ENCODE measurements around the gene C4orf50.

The C4orf50 gene

GRCh38 chr4:6046526-6047129 is 28.4 kb upstream of the C4orf50 start:
- Histone ChIP-seq H3K9ac (ENCODE audit: low read length) (no peak overlapping the region), H3F3A (ENCODE audit: insufficient read depth) (no peaks in the 10 kb centered on the region), H4K20me1 (ENCODE audit: low read depth, low read length) (no peaks in the 10 kb centered on the region), H3K9me2 (replicated peaks; ENCODE audit: insufficient read depth, low read length) (no peaks in the 10 kb centered on the region), H3K79me2 (ENCODE audit: insufficient read depth, low read length) (no peaks in the 10 kb centered on the region), H3K4me2 (ENCODE audit: low read depth, low read length, poor library complexity, severe bottlenecking) (no peak overlapping the region), H2AFZ (ENCODE audit: low read depth, low read length, severe bottlenecking) (no peak overlapping the region), H3K36me3 (ENCODE audit: low read length) (no peaks in the 10 kb centered on the region), H3K4me3 (ENCODE audit: insufficient read depth, low read length, poor library complexity, severe bottlenecking) (no peak overlapping the region), H3K27ac (ENCODE audit: low read depth, low read length) (no peak overlapping the region), H3K27me3 (ENCODE audit: low read length) (no peaks in the 10 kb centered on the region), H3K9me3 (ENCODE audit: insufficient read depth, low read length) (no peaks in the 10 kb centered on the region)
- TF ChIP-seq, protein P1, sequence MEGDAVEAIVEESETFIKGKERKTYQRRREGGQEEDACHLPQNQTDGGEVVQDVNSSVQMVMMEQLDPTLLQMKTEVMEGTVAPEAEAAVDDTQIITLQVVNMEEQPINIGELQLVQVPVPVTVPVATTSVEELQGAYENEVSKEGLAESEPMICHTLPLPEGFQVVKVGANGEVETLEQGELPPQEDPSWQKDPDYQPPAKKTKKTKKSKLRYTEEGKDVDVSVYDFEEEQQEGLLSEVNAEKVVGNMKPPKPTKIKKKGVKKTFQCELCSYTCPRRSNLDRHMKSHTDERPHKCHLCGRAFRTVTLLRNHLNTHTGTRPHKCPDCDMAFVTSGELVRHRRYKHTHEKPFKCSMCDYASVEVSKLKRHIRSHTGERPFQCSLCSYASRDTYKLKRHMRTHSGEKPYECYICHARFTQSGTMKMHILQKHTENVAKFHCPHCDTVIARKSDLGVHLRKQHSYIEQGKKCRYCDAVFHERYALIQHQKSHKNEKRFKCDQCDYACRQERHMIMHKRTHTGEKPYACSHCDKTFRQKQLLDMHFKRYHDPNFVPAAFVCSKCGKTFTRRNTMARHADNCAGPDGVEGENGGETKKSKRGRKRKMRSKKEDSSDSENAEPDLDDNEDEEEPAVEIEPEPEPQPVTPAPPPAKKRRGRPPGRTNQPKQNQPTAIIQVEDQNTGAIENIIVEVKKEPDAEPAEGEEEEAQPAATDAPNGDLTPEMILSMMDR (IDR thresholded peaks at IDR 0.05; ENCODE audit: insufficient read depth, low read length, poor library complexity, severe bottlenecking), result no peak
- TF ChIP-seq EZH2phosphoT487 (conservative IDR thresholded peaks at IDR 0.05; ENCODE audit: low read length), result no peak

DNA sequence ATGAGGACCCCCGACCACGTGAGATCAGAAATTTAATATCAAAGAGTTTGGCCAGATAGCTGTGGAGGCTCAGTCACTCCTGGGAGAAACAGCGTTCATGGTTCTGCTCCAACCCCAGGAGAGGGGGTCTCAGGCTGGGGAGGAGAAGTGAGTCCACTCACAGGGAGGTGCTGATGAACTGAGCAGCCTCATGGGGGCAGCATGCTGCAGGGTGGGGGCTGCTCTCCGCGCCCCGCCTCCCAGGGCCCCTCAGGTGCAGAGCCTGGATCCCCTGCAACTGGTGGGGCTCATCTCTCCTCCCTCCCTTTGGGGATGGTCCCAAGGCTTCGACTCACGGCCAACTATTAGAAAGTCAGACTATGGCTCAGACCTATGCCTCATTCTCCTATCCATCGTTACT is 26.6 kb upstream of the C4orf50 start:
- H3K79me2 ChIP-seq (ENCODE audit: insufficient read depth, low read length), result no peaks in the 10 kb centered on the region
- H3K36me3 ChIP-seq (ENCODE audit: low read length), result no peaks in the 10 kb centered on the region
- no peaks in the 10 kb centered on the region for H3F3A ChIP-seq (ENCODE audit: insufficient read depth)
- no peak overlapping the region for H3K9ac ChIP-seq (ENCODE audit: low read length)
- no peak overlapping the region for H2AFZ ChIP-seq (ENCODE audit: low read depth, low read length, severe bottlenecking)
- H4K20me1 ChIP-seq (ENCODE audit: low read depth, low read length), result no peaks in the 10 kb centered on the region
- no peak overlapping the region for H3K4me2 ChIP-seq (ENCODE audit: low read depth, low read length, poor library complexity, severe bottlenecking)
- no peaks in the 10 kb centered on the region for H3K9me2 ChIP-seq (replicated peaks; ENCODE audit: insufficient read depth, low read length)
- H3K4me3 ChIP-seq (ENCODE audit: insufficient read depth, low read length, poor library complexity, severe bottlenecking), result no peak overlapping the region
- TF ChIP-seq, protein P1 (IDR thresholded peaks at IDR 0.05; ENCODE audit: insufficient read depth, low read length, poor library complexity, severe bottlenecking), result no peak
- TF ChIP-seq EZH2phosphoT487 (conservative IDR thresholded peaks at IDR 0.05; ENCODE audit: low read length), result no peak
- H3K27me3 ChIP-seq (ENCODE audit: low read length), result no peaks in the 10 kb centered on the region
- H3K27ac ChIP-seq (ENCODE audit: low read depth, low read length), result no peak overlapping the region
- no peaks in the 10 kb centered on the region for H3K9me3 ChIP-seq (ENCODE audit: insufficient read depth, low read length)

DNA sequence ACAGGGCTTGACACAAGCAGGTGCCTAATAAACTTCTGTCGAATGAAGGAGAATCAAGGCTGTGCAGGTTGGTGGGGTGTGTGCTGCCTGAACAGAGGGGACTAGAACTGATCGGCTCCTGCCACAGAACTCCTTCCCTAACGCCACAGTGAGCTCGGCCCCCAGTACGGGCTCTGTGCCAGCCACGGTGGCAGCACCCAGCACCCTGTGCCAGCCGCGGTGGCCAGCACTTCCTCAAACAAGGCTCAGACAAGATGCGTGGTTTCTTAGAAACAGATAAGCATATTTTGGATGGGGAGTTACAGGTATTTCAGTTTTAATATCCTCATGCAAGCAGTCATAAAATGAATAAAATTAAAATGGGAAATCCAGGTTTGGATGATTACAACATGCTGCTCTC is 26.0 kb upstream of the C4orf50 start:
- Histone ChIP-seq H3K27ac (ENCODE audit: low read depth, low read length) (no peak overlapping the region), H2AFZ (ENCODE audit: low read depth, low read length, severe bottlenecking) (no peak overlapping the region), H3K27me3 (ENCODE audit: low read length) (no peaks in the 10 kb centered on the region), H3K79me2 (ENCODE audit: insufficient read depth, low read length) (no peaks in the 10 kb centered on the region), H3F3A (ENCODE audit: insufficient read depth) (no peaks in the 10 kb centered on the region), H3K4me2 (ENCODE audit: low read depth, low read length, poor library complexity, severe bottlenecking) (no peak overlapping the region), H3K9me3 (ENCODE audit: insufficient read depth, low read length) (no peaks in the 10 kb centered on the region), H3K4me3 (ENCODE audit: insufficient read depth, low read length, poor library complexity, severe bottlenecking) (no peak overlapping the region), H4K20me1 (ENCODE audit: low read depth, low read length) (no peaks in the 10 kb centered on the region), H3K36me3 (ENCODE audit: low read length) (no peaks in the 10 kb centered on the region), H3K9me2 (replicated peaks; ENCODE audit: insufficient read depth, low read length) (no peaks in the 10 kb centered on the region), H3K9ac (ENCODE audit: low read length) (no peak overlapping the region)
- no peak for TF ChIP-seq EZH2phosphoT487 (conservative IDR thresholded peaks at IDR 0.05; ENCODE audit: low read length)
- TF ChIP-seq, protein P1 (IDR thresholded peaks at IDR 0.05; ENCODE audit: insufficient read depth, low read length, poor library complexity, severe bottlenecking), result no peak

All from SU-DHL-6 (cell line).